IMR-90 (cell line): ENCODE measurements around the gene SCAND1. TPM values are rescaled to one million over a fixed set of nuclear protein-coding genes. Genes with fewer than 3 reads are reported as not detected.
"Not testable (repeated sequence)": the region's sequence is repeated elsewhere in the genome, so short reads cannot be mapped to it uniquely, and the experiment has no call there.

Source experiments
- ATAC-seq: fragments of 200-7000 bp; cut with Tn5 transposase; 2 replicates; pipeline ENCODE4 v1.9.1; 2020; ENCODE audit warnings: low read depth, mild to moderate bottlenecking, moderate library complexity
- BruUV-seq: library from RNA; stranded (reverse); fragments of 400-500 nt; replicated peaks from 2 replicates; lab custom pipeline; 2021; lab: Mats Ljungman, UMichigan
- CTCF ChIA-PET: fragments of 300-600 bp; formaldehyde crosslinking; extraction: SDS; loops from one replicate; lab custom pipeline; 2021; ENCODE audit warnings: antibody characterized with exemption; lab: Yijun Ruan, JAX
- POLR2A ChIA-PET: fragments of 300-600 bp; sonication (Branson Sonifier 250); formaldehyde crosslinking; loops from one replicate; lab custom pipeline; 2022; ENCODE audit warnings: antibody characterized with exemption; ENCODE audit not compliant: unreplicated experiment; lab: Charles Lee
- DNase-seq: peaks from one replicate; pipeline ENCODE4 v3.0.0; 2013
- H2AFZ ChIP-seq: replicated peaks from 2 replicates; pipeline ENCODE3; 2013; ENCODE audit warnings: low read length, mild to moderate bottlenecking; ENCODE audit not compliant: poor library complexity
- H2AK5ac ChIP-seq: 2 replicates; pipeline ENCODE4 v1.6.1; 2013; ENCODE audit warnings: low read depth, low read length, inconsistent platforms
- H2AK9ac ChIP-seq: replicated peaks from 2 replicates; pipeline ENCODE3; 2013; ENCODE audit warnings: mild to moderate bottlenecking, low read depth, low read length, moderate library complexity; ENCODE audit not compliant: poor library complexity
- H2BK120ac ChIP-seq: 2 replicates; pipeline ENCODE4 v1.6.1; 2013; ENCODE audit warnings: low read depth, low read length, inconsistent platforms
- H2BK15ac ChIP-seq: 3 replicates; pipeline ENCODE4 v1.6.1; 2013; ENCODE audit warnings: low read depth, low read length, inconsistent platforms
- H2BK20ac ChIP-seq: 2 replicates; pipeline ENCODE4 v1.6.1; 2013; ENCODE audit warnings: low read depth, mild to moderate bottlenecking, inconsistent platforms, low read length, moderate library complexity
- H2BK5ac ChIP-seq: 2 replicates; pipeline ENCODE4 v1.6.1; 2013; ENCODE audit warnings: mild to moderate bottlenecking, low read depth, low read length, inconsistent platforms; ENCODE audit not compliant: poor library complexity, severe bottlenecking
- H3K14ac ChIP-seq: replicated peaks from 2 replicates; pipeline ENCODE4 v1.6.1; 2013; ENCODE audit warnings: low read depth, low read length, inconsistent platforms
- H3K18ac ChIP-seq: 2 replicates; pipeline ENCODE4 v1.6.1; 2013; ENCODE audit warnings: low read depth, low read length, control low read depth
- H3K23ac ChIP-seq: 2 replicates; pipeline ENCODE4 v1.6.1; 2013; ENCODE audit warnings: low read depth, low read length, inconsistent platforms
- H3K27ac ChIP-seq: 2 replicates; pipeline ENCODE4 v1.5.1; 2013; ENCODE audit warnings: mild to moderate bottlenecking, control low read depth, low read length; ENCODE audit not compliant: insufficient read depth
- H3K27me3 ChIP-seq: 2 replicates; pipeline ENCODE4 v1.6.1; 2013; ENCODE audit warnings: low read length; ENCODE audit not compliant: control insufficient read depth, insufficient read depth
- H3K36me3 ChIP-seq: 2 replicates; pipeline ENCODE4 v1.6.1; 2013; ENCODE audit warnings: low read length, mixed read lengths; ENCODE audit not compliant: control insufficient read depth, insufficient read depth
- H3K4ac ChIP-seq: 2 replicates; pipeline ENCODE4 v1.6.1; 2013; ENCODE audit warnings: low read depth, low read length, inconsistent platforms
- H3K4me1 ChIP-seq: 2 replicates; pipeline ENCODE4 v1.6.1; 2013; ENCODE audit warnings: low read length, mixed read lengths; ENCODE audit not compliant: control insufficient read depth, insufficient read depth
- H3K4me2 ChIP-seq: 2 replicates; pipeline ENCODE4 v1.6.1; 2013; ENCODE audit warnings: low read depth, mild to moderate bottlenecking, control low read depth, low read length, moderate library complexity
- H3K4me3 ChIP-seq: 2 replicates; pipeline ENCODE4 v1.5.1; 2013; ENCODE audit warnings: low read depth, mild to moderate bottlenecking, control low read depth, low read length, moderate library complexity; ENCODE audit not compliant: insufficient read depth
- H3K56ac ChIP-seq: 2 replicates; pipeline ENCODE4 v1.6.1; 2013; ENCODE audit warnings: low read length, inconsistent platforms; ENCODE audit not compliant: insufficient read depth; ENCODE audit errors: extremely low read depth
- H3K79me1 ChIP-seq, 2 experiments: 2 replicates each; pipeline ENCODE4 v1.6.1; 2013; ENCODE audit warnings: low read length in 2 of 2, inconsistent platforms in 1 of 2, low read depth in 1 of 2
- H3K9ac ChIP-seq: 2 replicates; pipeline ENCODE4 v1.6.1; 2013; ENCODE audit warnings: low read depth, low read length, control low read depth
- H3K9me1 ChIP-seq: 2 replicates; pipeline ENCODE4 v1.6.1; 2013; ENCODE audit warnings: low read length, inconsistent platforms; ENCODE audit not compliant: insufficient read depth
- H3K9me3 ChIP-seq: 2 replicates; pipeline ENCODE4 v1.6.1; 2013; ENCODE audit warnings: low read length; ENCODE audit not compliant: control insufficient read depth, insufficient read depth
- H4K20me1 ChIP-seq: 2 replicates; pipeline ENCODE4 v1.6.1; 2013; ENCODE audit warnings: low read length, inconsistent platforms; ENCODE audit not compliant: insufficient read depth
- H4K5ac ChIP-seq: 2 replicates; pipeline ENCODE4 v1.6.1; 2013; ENCODE audit warnings: mild to moderate bottlenecking, low read depth, low read length, control low read depth
- H4K8ac ChIP-seq, 2 experiments: 2 replicates each; pipeline ENCODE4 v1.6.1; 2013; ENCODE audit warnings: low read depth in 2 of 2, low read length in 2 of 2, control low read depth in 1 of 2, inconsistent platforms in 1 of 2
- H4K91ac ChIP-seq: 2 replicates; pipeline ENCODE4 v1.6.1; 2013; ENCODE audit warnings: low read depth, low read length, inconsistent platforms; ENCODE audit not compliant: insufficient read depth
- BHLHE40 ChIP-seq: fragments of 150-350 bp; IDR thresholded peaks from 2 replicates; pipeline ENCODE4 v1.6.1; 2016; ENCODE audit warnings: mild to moderate bottlenecking, low read depth, low read length
- CEBPB ChIP-seq: IDR thresholded peaks from 2 replicates; pipeline ENCODE4 v1.6.1; 2012; ENCODE audit warnings: low read depth, low read length, improper control_type of control experiment
- CHD1 ChIP-seq: IDR thresholded peaks from 2 replicates; pipeline ENCODE4 v1.6.1; 2012; ENCODE audit warnings: low read depth, low read length, improper control_type of control experiment
- MAFK ChIP-seq: IDR thresholded peaks from 2 replicates; pipeline ENCODE4 v1.6.1; 2012; ENCODE audit warnings: low read depth, low read length, improper control_type of control experiment
- MAZ ChIP-seq: IDR thresholded peaks from 2 replicates; pipeline ENCODE4 v1.6.1; 2012; ENCODE audit warnings: low read depth, mild to moderate bottlenecking, low read length, improper control_type of control experiment, moderate library complexity, borderline replicate concordance
- POLR2A ChIP-seq: IDR thresholded peaks from 2 replicates; pipeline ENCODE4 v1.6.1; 2012; ENCODE audit warnings: mild to moderate bottlenecking, low read depth, low read length
- RAD21 ChIP-seq: IDR thresholded peaks from 2 replicates; pipeline ENCODE4 v1.6.1; 2012; ENCODE audit warnings: low read length, improper control_type of control experiment
- SMC3 ChIP-seq: fragments of 150-350 bp; IDR thresholded peaks from 2 replicates; pipeline ENCODE4 v1.6.1; 2016; ENCODE audit warnings: low read depth, mild to moderate bottlenecking, antibody characterized with exemption, low read length, moderate library complexity
- WGBS, 2 experiments: methylation state at CpG; one replicate each; pipeline versions ENCODE4 v1.1.5 to v1.1.7; 2013; ENCODE audit warnings: missing lambda C conversion rate in 2 of 2; ENCODE audit not compliant: insufficient read length in 1 of 2; ENCODE audit errors: extremely low coverage in 2 of 2; 5-methylcytosine and 5-hydroxymethylcytosine counted together
- dilution Hi-C: fragments of 300-500 bp; cut with HindIII; formaldehyde crosslinking; loops from one replicate; pipeline ENCODE4 v1.14.3; 2018; ENCODE audit warnings: low sequenced_read_pairs; ENCODE audit not compliant: unreplicated experiment
- in situ Hi-C: fragments of 300-500 bp; cut with MboI; formaldehyde crosslinking; loops from 3 replicates; pipeline ENCODE4 v1.14.3; 2019; ENCODE audit warnings: low sequenced_read_pairs, inconsistent platforms, mixed read lengths
- intact Hi-C: fragments of 100-400 bp; cut with micrococcal nuclease; formaldehyde crosslinking; loops from 2 replicates; pipeline ENCODE4 v1.10.0; 2022
- polyA plus RNA-seq, 3 experiments: library from polyadenylated mRNA; depleted of rRNA; stranded (reverse); fragments of >200 nt; gene quantifications; 2 replicates each; pipeline ENCODE4 v1.2.3, GENCODE V29; 2012; ENCODE audit warnings: low replicate concordance in 1 of 3
- total RNA-seq: library from RNA; depleted of rRNA; stranded (reverse); fragments of >200 nt; gene quantifications from 2 replicates; pipeline ENCODE4 v1.2.3, GENCODE V29; 2012
- TF ChIP-seq, protein P1 (sequence below): fragments of 150-350 bp; IDR thresholded peaks from 2 replicates; pipeline ENCODE4 v1.6.1; 2016; ENCODE audit warnings: low read depth, mild to moderate bottlenecking, low read length, moderate library complexity, borderline replicate concordance

The SCAND1 gene
- total and polyA plus RNA-seq, 2 of the 4 experiments (the other 2 are of a cell fraction), result 7.5 to 26.8 TPM

DNA sequence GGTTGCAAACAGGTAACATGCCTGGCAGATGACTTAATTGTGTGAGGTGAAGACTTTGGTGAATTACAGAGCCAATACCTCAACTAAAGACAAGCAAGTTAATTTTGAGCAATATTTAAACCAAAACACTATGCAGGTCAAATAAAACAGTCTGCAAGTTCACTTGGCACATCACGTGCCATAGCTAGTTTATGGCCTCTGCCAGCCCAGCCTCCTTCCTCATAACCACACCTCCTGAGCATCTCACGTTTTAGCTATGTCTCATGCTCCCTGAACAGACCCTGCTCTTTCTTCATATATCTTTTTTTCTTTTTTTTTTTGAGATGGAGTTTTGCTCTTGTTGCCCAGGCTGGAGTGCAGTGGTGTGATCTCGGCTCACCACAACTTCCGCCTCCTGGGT is 9.6 kb upstream of the SCAND1 start:
- Histone ChIP-seq H3K4ac (no peak overlapping the region), H3K4me2 (no peak overlapping the region), H3K79me1 (no peaks in the 10 kb centered on the region), H3K56ac (no peak overlapping the region), H3K9me3 (no peaks in the 10 kb centered on the region), H3K27me3 (peaks cover 27% of the 10 kb centered on the region), H2AFZ (no peak overlapping the region), H3K9ac (no peak overlapping the region), H3K36me3 (no peaks in the 10 kb centered on the region), H3K23ac (no peak overlapping the region), H3K18ac (no peak overlapping the region), H3K4me1 (no peaks in the 10 kb centered on the region), H2BK5ac (no peak overlapping the region), H3K4me3 (no peak overlapping the region), H2BK120ac (no peak overlapping the region), H3K9me1 (no peaks in the 10 kb centered on the region), H2AK5ac (no peak overlapping the region), H3K27ac (no peak overlapping the region), H2BK15ac (no peak overlapping the region), H2AK9ac (no peak overlapping the region), H3K14ac (no peak overlapping the region), H4K91ac (no peak overlapping the region), H4K8ac (no peak overlapping the region), H4K5ac (no peak overlapping the region), H2BK20ac (no peak overlapping the region), H4K20me1 (no peaks in the 10 kb centered on the region)
- no TSS peak for BruUV-seq
- in situ Hi-C loops, result no loop called here
- ATAC-seq (no peak), DNase-seq (no peak)
- POLR2A ChIA-PET, result interaction anchor here (0.7 kb wide), 1 partner anchor 348 kb away, joined by 3 read pairs; no protein-coding TSS in a partner anchor
- CTCF ChIA-PET, result interaction anchor here (1.2 kb wide), 1 partner anchor 10 kb away, joined by 7 read pairs; the partner anchor contains the start of gene SCAND1
- intact Hi-C loops, result no loop called here
- WGBS, 2 experiments, result 67% methylated on average over 1 of the region's 4 CpGs; no CpG with 5 or more reads in 1 of the 2 experiments
- dilution Hi-C loops, result no loop called here
- TF ChIP-seq CEBPB, result no peak
- no peak for TF ChIP-seq MAFK
- TF ChIP-seq POLR2A, result no peak
- no peak for TF ChIP-seq RAD21
- no peak for TF ChIP-seq SMC3
- TF ChIP-seq BHLHE40, result no peak
- no peak for TF ChIP-seq CHD1
- TF ChIP-seq, protein P1, sequence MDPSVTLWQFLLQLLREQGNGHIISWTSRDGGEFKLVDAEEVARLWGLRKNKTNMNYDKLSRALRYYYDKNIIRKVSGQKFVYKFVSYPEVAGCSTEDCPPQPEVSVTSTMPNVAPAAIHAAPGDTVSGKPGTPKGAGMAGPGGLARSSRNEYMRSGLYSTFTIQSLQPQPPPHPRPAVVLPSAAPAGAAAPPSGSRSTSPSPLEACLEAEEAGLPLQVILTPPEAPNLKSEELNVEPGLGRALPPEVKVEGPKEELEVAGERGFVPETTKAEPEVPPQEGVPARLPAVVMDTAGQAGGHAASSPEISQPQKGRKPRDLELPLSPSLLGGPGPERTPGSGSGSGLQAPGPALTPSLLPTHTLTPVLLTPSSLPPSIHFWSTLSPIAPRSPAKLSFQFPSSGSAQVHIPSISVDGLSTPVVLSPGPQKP, result no peak
- TF ChIP-seq MAZ, result no peak

DNA sequence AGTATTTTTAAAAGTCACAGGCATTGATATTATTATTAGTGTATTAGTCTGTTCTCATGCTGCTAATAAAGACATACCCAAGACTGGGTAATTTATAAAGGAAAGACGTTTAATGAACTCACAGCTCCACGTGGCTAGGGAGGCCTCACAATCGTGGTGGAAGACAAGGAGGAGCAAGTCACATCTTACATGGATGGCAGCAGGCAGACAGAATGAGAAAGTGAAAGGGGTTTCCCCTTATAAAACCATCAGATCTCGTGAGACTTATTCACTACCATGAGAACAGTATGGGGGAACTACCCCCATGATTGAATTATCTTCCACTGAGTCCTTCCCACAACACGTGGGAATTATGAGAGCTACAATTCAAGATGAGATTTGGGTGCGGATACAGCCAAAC is 5.0 kb upstream of the SCAND1 start:
- CTCF ChIA-PET, H2AK9ac ChIP-seq, H4K20me1 ChIP-seq, H3K4me1 ChIP-seq, DNase-seq, H3K4ac ChIP-seq, H4K5ac ChIP-seq, BruUV-seq, H3K9ac ChIP-seq, H3K56ac ChIP-seq, H2AFZ ChIP-seq, H3K23ac ChIP-seq, H4K8ac ChIP-seq, H3K27ac ChIP-seq, intact Hi-C loops, H3K9me3 ChIP-seq, H2BK5ac ChIP-seq, ATAC-seq, POLR2A ChIA-PET, H2BK20ac ChIP-seq, H2AK5ac ChIP-seq, H3K4me3 ChIP-seq, H3K14ac ChIP-seq, H3K36me3 ChIP-seq, H4K91ac ChIP-seq, H3K4me2 ChIP-seq, H3K9me1 ChIP-seq, H2BK120ac ChIP-seq, dilution Hi-C loops, H2BK15ac ChIP-seq, in situ Hi-C loops, H3K18ac ChIP-seq: not testable (repeated sequence)
- H3K27me3 ChIP-seq, result peaks cover 18% of the 10 kb centered on the region
- H3K79me1 ChIP-seq, result peaks cover 0 to 12% of the 10 kb centered on the region in 2 experiments; a peak in 1 of 4 replicates
- WGBS, 2 experiments, result no CpG with 5 or more reads among the region's 6 CpGs
